HEK293T (cell line): ENCODE measurements around the gene VPS18.

Source experiments
- ARNT ChIP-seq: fragments of 450-650 bp; IDR thresholded peaks from 2 replicates; pipeline ENCODE4 v1.6.1; 2017; ENCODE audit warnings: mild to moderate bottlenecking
- BHLHE40 ChIP-seq: fragments of 450-650 bp; IDR thresholded peaks from 2 replicates; pipeline ENCODE4 v1.6.1; 2016; ENCODE audit warnings: mild to moderate bottlenecking, moderate library complexity, borderline replicate concordance
- ELF4 ChIP-seq: fragments of 450-650 bp; IDR thresholded peaks from 2 replicates; pipeline ENCODE4 v1.6.1; 2017; ENCODE audit warnings: antibody characterized with exemption
- FOXA1 ChIP-seq: fragments of 450-650 bp; IDR thresholded peaks from 2 replicates; pipeline ENCODE4 v1.6.1; 2016; ENCODE audit warnings: mild to moderate bottlenecking
- FOXK2 ChIP-seq: fragments of 450-650 bp; IDR thresholded peaks from 2 replicates; pipeline ENCODE4 v1.6.1; 2016; ENCODE audit warnings: mild to moderate bottlenecking
- FOXM1 ChIP-seq: fragments of 450-650 bp; IDR thresholded peaks from 2 replicates; pipeline ENCODE4 v1.6.1; 2017; ENCODE audit warnings: mild to moderate bottlenecking, borderline replicate concordance
- HDGF ChIP-seq: fragments of 450-650 bp; IDR thresholded peaks from 2 replicates; pipeline ENCODE4 v1.6.1; 2017; ENCODE audit warnings: antibody characterized with exemption, borderline replicate concordance
- SP1 ChIP-seq: fragments of 450-650 bp; IDR thresholded peaks from 2 replicates; pipeline ENCODE4 v1.6.1; 2017
- SUZ12 ChIP-seq: fragments of 450-650 bp; IDR thresholded peaks from 2 replicates; pipeline ENCODE4 v1.6.1; 2016; ENCODE audit warnings: mild to moderate bottlenecking
- TARDBP ChIP-seq: fragments of 450-650 bp; IDR thresholded peaks from 2 replicates; pipeline ENCODE4 v1.6.1; 2016
- ZNF384 ChIP-seq: fragments of 450-650 bp; IDR thresholded peaks from 2 replicates; pipeline ENCODE4 v1.6.1; 2016

DNA sequence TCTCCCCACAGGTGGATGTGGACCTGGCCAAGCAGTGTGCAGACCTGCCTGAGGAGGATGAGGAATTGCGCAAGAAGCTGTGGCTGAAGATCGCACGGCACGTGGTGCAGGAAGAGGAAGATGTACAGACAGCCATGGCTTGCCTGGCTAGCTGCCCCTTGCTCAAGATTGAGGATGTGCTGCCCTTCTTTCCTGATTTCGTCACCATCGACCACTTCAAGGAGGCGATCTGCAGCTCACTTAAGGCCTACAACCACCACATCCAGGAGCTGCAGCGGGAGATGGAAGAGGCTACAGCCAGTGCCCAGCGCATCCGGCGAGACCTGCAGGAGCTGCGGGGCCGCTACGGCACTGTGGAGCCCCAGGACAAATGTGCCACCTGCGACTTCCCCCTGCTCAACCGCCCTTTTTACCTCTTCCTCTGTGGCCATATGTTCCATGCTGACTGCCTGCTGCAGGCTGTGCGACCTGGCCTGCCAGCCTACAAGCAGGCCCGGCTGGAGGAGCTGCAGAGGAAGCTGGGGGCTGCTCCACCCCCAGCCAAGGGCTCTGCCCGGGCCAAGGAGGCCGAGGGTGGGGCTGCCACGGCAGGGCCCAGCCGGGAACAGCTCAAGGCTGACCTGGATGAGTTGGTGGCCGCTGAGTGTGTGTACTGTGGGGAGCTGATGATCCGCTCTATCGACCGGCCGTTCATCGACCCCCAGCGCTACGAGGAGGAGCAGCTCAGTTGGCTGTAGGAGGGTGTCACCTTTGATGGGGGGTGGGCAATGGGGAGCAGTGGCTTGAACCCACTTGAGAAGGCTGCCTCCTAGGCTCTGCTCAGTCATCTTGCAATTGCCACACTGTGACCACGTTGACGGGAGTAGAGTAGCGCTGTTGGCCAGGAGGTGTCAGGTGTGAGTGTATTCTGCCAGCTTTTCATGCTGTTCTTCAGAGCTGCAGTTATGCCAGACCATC lies 8.6 kb downstream of the VPS18 start:
- TF ChIP-seq HDGF, result no peak
- TF ChIP-seq ZNF384, result no peak
- no peak for TF ChIP-seq TARDBP
- TF ChIP-seq ARNT, result no peak
- TF ChIP-seq FOXM1, result no peak
- TF ChIP-seq FOXK2, result no peak
- TF ChIP-seq SP1, result no peak
- TF ChIP-seq BHLHE40, result no peak
- TF ChIP-seq SUZ12, result no peak
- no peak for TF ChIP-seq FOXA1
- no peak for TF ChIP-seq ELF4
